LNCaP clone FGC (cell line): ENCODE data around the gene RTL9.

ENCODE experiments used
- DNase-seq: peaks from one replicate; pipeline ENCODE4 v3.0.0-alpha.2; 2011; ENCODE audit warnings: low read depth
- H3K4me3 ChIP-seq: 2 replicates; pipeline ENCODE4 v1.5.1; 2011; ENCODE audit warnings: mild to moderate bottlenecking, low read depth, low read length, control low read depth
- CTCF ChIP-seq: IDR thresholded peaks from 2 replicates; pipeline ENCODE4 v1.5.1; 2012; ENCODE audit warnings: mild to moderate bottlenecking; ENCODE audit not compliant: control insufficient read depth, insufficient read depth; ENCODE audit errors: extremely low read depth

Gene RTL9

GRCh38 chrX:110384490-110384889 lies 25.8 kb downstream of the RTL9 start:
- no peak for TF ChIP-seq CTCF
- DNase-seq: no peak
- no peak overlapping the region for H3K4me3 ChIP-seq

GRCh38 chrX:110389570-110389969 lies 30.9 kb downstream of the RTL9 start:
- no peak for DNase-seq
- no peak overlapping the region for H3K4me3 ChIP-seq
- no peak for TF ChIP-seq CTCF

DNA sequence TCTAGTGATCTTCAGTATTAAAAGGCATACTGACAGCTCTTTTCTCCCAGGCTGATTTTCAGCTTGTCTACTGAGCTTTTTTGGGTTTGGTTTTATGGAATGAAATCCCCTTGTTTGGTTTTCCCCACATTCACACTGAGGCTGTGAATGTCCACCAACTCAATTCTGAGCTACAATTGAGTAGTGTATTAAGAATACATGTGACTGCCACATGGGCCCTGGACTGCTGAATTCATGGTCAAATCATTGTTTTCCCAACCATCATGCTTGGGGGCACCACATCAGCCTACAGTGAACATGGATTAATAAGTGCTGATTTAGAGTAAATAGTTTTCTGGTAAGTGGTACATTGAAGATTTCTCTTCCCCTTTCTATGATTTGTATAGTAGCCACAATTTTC lies 32.4 kb downstream of the RTL9 start:
- H3K4me3 ChIP-seq: no peak overlapping the region
- TF ChIP-seq CTCF: no peak
- DNase-seq: no peak

DNA sequence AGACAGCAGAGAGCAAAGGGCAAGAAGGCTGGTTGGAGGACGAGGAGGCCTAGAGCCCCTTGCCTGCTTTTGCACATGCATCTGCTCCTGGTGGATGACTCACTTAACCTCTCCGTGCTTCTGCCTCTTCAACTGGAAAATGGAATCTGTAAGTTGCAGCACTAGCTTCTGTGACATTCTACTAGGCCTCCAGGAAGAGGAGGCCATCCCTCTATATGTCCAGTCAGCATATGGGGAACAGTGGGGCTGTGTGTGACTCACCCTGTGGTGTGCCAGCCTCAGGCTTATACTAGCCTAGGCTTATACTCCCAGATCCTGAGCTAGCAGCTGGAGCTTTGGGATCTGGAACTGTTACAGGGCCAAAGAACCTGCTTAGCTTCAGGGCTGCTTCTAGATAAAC lies 36.0 kb downstream of the RTL9 start:
- no peak for DNase-seq
- H3K4me3 ChIP-seq: no peak overlapping the region
- TF ChIP-seq CTCF: no peak

DNA sequence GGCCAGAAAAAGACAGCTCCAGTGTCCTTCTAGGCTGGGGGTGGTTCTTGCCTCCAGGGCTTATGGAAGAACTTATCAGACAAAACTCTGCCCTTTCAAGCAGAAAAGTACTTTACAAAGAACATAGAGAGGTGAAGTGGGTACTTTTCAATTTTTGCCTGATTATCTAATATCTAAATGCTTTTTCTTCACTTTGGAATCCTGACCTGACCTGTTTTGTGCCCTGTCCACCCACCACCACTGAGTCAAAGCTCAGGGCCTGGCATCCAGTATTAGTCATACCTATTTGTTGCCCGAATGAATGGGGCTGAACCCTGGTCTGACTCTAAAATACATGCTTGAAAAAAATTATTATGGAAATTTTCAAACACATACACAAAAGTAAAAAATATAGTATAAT lies 37.2 kb downstream of the RTL9 start:
- no peak overlapping the region for H3K4me3 ChIP-seq
- DNase-seq: no peak
- TF ChIP-seq CTCF: no peak

GRCh38 chrX:110396735-110397134 lies 38.1 kb downstream of the RTL9 start:
- TF ChIP-seq CTCF: no peak
- no peak overlapping the region for H3K4me3 ChIP-seq
- DNase-seq: no peak

DNA sequence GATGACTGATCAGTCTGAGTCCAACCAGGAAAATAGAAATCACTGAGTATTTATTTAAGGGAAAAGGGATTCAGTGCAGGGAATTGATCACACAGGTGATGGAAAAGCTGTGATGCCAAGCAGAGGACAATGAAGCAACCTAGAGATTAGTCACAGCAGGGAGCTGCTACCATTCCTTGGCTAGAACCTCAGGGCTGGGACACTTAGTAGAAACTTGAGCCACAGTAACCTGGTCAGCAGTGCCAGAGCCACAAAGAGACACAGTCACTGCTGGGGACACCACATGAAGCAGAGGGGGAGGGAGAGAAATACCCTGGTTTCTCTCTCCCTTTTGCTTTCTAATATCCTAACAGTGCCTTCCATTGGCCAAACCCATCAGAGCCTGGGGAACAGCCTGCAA lies 38.7 kb downstream of the RTL9 start:
- TF ChIP-seq CTCF: no peak
- no peak overlapping the region for H3K4me3 ChIP-seq
- DNase-seq: no peak
